GOT3 (cell line): ENCODE results near the gene ANKLE1.

Experiments used
- DNase-seq: peaks from one replicate; lab custom pipeline; 2025; ENCODE audit warnings: mixed read lengths; lab: John Stamatoyannopoulos, UW

ANKLE1 gene

GRCh38 chr19:17281391-17282304 is at the start of gene ANKLE1:
Gene ANKLE1, plus strand, starts transcription at chr19:17281901. Its CDS starts 20 bp downstream, at chr19:17281921.
- DNase-seq, result no peak

GRCh38 chr19:17232258-17232657 is 49.4 kb upstream of the ANKLE1 start:
- DNase-seq, result no peak

GRCh38 chr19:17234911-17235299 is 46.8 kb upstream of the ANKLE1 start:
- DNase-seq, result no peak

GRCh38 chr19:17235300-17235970 is 46.3 kb upstream of the ANKLE1 start:
- no peak for DNase-seq

- no peak for DNase-seq
Observed at GRCh38 chr19:17235971-17236777, 45.5 kb upstream of the ANKLE1 start.

- DNase-seq, result no peak
Observed at GRCh38 chr19:17236811-17237543, 44.7 kb upstream of the ANKLE1 start.

GRCh38 chr19:17237747-17238706 is 43.7 kb upstream of the ANKLE1 start:
- no peak for DNase-seq

- no peak for DNase-seq
Observed at GRCh38 chr19:17240062-17240752, 41.5 kb upstream of the ANKLE1 start.

GRCh38 chr19:17240826-17241399 is 40.8 kb upstream of the ANKLE1 start:
- no peak for DNase-seq

GRCh38 chr19:17242431-17243208 is 39.1 kb upstream of the ANKLE1 start:
- DNase-seq, result no peak

GRCh38 chr19:17243211-17243829 is 38.4 kb upstream of the ANKLE1 start:
- DNase-seq, result no peak

GRCh38 chr19:17243830-17244617 is 37.7 kb upstream of the ANKLE1 start:
- no peak for DNase-seq

- no peak for DNase-seq
Observed at GRCh38 chr19:17244618-17245534, 36.8 kb upstream of the ANKLE1 start.

- no peak for DNase-seq
Observed at GRCh38 chr19:17245535-17245984, 36.1 kb upstream of the ANKLE1 start, which contains the start of gene NR2F6. Gene NR2F6, minus strand, starts transcription at chr19:17245919. Its CDS starts 699 bp downstream, at chr19:17245220.

- DNase-seq, result no peak
Observed at GRCh38 chr19:17246681-17247425, 34.8 kb upstream of the ANKLE1 start.
